Stimulated activated CD4-positive, alpha-beta T cell treated with anti-CD3 and anti-CD28 coated beads, Interleukin-1b, Interleukin-23, amount 100 ng/mL, for 1 hour (primary cell): ENCODE results near the gene LAX1.
"Not testable (repeated sequence)": the region's sequence is repeated elsewhere in the genome, so short reads cannot be mapped to it uniquely, and the experiment has no call there.

Experiments
- DNase-seq, 2 donors: peaks; one replicate each; pipeline ENCODE4 v3.0.0-alpha.2; 2020; ENCODE audit warnings: low read depth in 2 of 2

Gene LAX1

DNA sequence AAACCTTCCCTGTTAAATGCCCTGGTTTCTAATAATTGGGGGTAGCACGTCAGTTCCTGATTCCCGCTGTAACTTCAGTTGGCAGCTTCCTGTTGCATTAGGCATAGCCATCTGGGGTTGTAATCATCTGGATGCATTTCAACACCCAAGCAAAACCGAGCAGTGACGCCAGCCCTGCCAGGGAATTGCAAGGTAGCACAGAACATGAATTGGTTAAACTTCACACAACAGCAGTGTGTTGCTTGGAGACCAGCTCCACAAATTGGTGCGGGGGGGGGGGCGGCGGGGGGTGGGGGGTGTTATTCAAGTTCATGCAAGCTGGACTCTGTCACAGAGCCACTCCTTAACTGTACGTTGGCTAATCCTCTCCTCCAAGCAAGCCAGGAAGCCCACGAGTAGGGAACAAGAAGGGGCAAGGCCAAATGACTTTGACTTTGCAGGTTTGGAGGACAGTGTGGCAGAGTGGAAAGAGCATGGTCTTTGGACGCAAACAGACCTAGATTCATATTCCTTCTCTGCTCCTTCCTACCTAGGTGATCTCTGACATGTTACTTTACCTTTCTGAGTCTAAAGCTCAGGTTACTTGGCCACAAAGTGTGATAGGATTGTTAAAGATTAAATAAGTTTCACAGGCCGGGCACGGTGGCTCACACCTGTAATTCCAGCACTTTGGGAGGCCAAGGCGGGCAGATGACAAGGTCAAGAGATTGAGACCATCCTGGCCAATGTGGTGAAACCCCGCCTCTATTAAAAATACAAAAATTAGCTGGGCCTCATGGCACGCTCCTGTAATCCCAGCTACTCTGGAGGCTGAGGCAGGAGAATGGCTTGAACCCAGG, 4.7 kb downstream of the LAX1 start:
- no peak for DNase-seq

DNA sequence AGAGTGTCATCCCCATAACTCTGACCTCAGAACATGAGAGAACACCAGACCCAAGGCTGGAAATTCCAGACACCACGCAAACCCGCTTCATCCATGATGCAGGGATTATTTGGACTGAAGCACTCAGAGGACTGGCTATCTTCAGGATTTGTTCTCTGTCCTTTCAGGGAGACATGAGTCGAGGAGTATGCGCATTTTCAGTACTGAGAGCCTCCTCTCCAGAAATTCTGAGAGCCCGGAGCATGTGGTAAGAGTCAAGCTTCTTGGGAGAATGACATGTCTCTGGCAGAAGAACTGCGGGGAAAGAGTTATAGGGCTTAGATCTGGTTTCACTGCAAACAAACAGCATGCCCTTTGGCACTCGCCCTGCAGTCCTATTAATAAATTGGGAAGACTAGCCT, 6.9 kb downstream of the LAX1 start:
- DNase-seq: no peak

DNA sequence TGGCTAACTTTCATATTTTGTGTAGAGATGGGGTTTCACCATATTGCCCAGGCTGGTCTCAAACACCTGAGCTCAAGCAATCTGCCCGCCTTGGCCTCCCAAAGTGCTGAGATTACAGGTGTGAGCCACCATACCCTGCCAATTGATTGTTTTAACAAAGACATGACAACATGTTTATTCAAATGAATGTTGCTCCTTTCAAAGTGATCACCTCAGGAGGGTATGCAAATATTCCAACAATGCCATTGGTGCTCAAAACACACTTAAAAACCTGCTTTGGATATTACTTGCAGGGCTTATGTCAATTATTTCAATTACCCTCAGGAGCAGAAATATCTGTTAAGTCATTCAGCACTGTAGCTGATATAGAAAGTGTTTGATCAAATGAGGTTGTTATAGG, 7.9 kb downstream of the LAX1 start:
- no peak for DNase-seq

DNA sequence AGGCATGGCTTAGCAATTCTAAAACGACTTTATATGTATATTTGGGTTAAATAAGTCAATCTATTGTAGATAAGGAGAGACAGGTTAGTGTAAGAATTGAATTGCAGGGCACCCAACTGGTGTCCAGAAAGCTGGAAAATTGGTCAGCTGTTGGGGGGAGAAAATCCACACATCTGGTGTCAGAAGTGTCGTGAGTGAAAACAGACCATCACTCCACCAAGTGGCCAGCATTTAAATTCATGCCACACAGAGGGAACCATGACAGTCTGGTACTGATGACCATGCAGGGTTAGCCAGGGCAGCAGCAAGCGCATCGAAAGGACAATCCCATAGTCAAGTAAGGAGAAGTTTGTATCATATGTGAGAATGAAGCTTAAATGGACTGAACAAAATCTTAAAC, 11.7 kb downstream of the LAX1 start:
- DNase-seq: no peak

DNA sequence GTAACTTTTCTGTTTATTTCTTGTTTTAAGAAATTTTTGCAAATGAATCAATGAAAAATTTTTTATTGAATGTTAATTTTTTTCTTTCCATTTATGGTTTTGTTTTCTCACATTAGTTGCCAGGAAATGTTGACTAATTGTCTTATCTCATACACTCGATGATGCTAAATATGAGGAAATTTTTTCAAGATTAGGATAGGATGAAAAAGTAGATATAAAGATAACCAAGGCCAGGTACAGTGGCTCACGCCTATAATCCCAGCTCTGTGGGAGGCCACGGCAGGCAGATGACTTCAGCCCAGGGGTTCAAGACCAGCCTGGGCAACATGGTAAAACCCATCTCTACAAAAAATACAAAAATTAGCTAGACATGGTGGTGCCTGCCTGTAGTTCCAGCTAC, 12.6 kb downstream of the LAX1 start:
- DNase-seq: no peak

DNA sequence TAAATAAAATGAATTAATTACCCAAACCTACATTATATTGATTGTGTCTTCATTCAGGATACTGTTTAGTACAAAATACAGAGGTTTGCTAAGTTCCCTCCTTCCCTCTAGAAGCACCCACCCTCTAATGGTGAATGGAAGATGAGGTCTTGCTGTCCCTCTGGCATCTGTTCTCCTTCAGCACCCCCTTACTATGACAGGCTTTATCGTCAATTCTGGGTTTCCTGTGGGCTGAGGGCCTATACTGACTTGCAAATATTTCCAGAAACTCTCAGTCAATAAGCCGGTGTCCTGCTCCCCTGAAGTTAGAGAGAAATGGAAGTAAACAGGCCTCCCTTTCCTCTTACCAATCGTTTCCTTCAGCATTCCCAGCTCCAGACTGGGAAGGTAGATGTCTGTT, 13.2 kb downstream of the LAX1 start:
- no peak for DNase-seq

DNA sequence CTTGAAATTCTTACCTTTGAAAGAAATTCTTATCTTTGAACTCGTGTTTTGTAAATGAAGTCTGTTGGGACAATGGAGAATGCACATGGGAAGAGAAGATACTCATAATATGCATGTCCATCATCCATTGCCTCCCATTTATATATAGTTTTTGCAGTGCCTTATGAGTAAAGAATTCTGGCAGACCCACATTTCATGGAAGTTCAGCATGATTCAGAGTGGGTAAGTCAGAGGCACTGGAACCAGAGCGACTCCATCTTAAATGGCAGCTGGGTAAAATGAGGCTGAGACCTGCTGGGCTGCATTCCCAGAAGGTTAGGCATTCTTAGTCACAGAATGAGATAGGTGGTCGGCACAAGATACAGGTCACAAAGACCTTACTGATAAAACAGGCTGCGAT, 13.8 kb downstream of the LAX1 start:
- no peak for DNase-seq

DNA sequence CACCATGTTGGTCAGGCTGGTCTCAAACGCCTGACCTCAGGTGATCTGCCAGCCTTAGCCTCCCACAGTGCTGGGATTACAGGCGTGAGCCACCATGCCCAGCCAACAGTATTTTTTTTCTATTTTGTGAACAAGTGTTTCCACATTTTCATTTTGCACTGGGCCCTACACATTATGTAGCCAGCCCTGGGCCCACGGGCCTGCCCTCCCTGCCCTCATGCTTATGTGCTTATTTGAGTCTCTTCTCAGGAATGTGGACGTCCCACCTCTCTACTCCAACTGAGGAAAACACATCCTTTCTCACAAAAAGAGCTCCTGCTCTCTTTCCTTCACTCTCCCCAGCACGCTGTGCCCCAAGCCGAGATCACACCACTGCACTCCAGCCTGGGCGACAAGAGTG, 17.0 kb downstream of the LAX1 start:
- DNase-seq: no peak

DNA sequence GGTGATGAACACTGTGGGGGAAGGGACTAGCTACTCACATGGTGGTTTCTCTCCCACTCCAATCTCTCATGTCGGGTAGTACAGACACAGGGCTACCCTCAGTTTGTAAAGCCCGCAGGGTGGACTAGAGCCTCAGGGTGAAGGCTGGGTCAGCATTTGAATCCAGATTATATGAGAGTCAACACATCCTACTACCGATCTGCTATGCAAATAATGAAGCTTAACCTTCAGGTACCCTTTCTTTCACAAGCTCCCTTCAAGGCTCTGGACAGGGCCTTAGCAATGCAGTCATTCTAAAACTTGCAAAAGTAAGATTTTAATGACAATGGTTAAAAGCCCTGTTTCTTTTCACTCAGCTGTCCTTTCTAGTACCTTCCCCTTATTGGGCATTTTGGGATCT, 25.0 kb downstream of the LAX1 start:
- no peak for DNase-seq

DNA sequence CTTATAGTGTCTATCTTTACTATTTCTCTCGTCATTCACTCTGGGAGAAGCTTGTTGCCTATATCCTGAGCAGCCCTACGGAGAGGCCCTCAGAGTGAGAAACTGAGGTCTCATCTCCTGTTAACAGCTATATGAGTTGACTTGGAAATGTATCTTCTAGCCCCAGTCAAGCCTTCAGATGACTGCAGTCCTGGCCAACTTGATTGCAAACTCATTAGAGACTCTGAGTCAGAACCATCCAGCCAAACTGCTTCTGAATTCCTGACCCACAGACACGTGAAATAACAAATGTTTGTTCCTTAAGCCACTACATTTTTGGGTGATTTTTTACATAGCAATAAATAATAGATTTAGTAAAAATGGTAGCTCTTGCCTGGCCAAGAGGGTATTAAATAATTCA, 26.5 kb downstream of the LAX1 start:
- no peak for DNase-seq

DNA sequence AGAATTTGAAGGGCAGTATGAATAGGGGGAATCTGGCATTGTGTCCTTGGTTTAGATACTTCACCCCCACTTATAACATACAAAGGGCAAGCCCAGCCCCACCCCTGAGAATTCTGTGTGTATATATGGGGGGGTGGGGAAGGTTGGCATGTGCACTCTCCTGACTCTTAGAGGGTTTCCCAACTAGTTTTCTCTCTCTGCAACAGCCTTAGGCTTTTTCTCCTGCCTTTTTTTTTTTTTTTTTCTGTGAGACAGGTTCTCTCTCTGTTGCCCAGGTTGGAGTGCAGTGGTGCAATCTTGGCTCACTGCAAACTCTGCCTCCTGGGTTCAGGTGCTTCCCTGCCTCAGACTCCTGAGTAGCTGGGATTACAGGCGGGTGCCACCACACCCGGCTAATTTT, 27.5 kb downstream of the LAX1 start:
- DNase-seq: no peak

DNA sequence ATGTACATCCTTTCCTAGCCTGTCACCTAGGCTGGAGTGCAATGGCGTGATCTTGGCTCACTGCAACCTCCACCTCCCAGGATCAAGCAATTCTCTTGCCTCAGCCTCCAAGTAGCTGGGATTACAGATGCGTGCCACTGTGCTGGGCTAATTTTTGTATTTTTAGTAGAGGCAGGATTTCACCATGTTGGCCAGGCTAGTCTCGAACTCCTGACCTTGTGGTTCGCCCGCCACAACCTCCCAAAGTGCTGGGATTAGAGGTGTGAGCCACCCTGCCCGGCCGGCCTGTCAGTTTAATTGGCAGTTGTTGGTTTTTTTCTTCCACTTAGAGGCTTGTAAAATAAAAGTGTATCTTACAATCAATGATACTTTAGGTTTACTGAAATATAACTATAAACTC, 28.6 kb downstream of the LAX1 start:
- not testable (repeated sequence) for DNase-seq

DNA sequence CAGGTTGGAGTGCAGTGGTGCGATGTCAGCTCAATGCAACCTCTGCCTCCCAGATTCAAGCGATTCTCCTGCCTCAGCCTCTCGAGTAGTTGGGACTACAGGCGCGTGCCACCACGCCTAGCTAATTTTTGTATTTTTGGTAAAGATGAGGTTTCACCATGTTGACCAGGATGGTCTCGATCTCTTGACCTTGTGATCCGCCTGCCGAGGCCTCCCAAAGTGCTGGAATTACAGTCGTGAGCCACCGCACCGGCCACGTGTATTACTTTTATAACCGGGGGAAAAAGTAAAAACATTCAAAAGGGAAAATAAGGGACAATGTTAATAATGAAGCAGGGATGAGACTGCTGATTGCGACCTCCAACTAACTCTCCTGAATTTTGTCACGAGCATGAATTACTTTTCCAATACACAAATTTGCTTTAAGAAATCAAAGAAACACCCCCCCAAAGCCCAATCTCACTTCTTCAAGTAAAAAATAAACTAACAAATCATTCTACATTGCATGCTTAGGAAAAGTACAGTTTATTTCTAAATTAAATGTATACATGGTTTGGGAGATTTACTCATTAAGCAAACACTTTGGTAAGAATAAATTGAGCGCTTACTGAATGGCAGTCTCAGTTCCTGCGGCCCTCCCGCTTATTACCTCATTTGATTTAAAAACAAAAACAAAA, 29.9 kb downstream of the LAX1 start:
- no peak for DNase-seq

DNA sequence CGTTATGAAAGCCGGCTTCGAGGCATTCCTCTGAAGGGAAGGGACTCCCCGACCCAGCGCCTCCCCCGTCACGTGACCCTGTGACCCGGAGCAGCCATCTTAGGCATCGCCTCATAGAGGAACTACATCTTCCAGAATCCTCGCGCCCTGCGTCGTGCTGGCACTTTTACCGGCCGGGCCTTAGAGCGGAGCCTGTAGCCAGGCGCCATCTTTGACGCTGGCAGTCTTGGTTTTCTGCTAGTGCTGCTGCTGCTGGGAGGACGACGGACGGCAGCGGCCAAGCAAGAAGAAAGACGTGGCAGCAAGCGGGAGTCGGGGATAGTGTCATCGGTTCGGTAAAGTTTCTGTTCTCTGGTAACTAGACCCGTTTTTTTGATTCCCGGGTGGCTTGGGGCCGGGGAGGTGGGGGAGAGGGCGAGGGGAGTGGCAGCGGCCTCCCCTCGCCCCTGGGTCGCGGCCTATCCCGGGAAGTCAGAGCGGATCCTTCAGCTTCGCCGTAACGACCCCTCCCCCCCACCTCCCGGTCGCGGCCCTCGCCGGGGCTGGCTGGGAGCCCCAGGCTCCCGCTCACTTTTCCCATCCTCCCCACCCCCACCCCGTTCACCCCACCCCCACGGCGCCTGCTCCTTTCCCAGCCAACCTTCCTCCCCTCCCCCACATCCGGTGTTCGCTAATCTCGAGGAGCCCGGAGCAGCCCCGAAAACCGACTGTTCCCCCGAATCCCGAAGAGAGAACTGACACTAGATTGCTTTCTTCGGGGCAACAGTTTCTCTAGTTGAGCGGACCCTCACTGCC, 30.7 kb downstream of the LAX1 start, which contains the start of the genes ZBED6 and ZC3H11A:
TSS of gene ZBED6 (plus strand) at position 183 of the 795 bp plus-strand sequence. CDS start 1,900 bp downstream, outside the sequence.
TSS of gene ZC3H11A (plus strand) at position 183 of the 795 bp plus-strand sequence. CDS start 21,448 bp downstream, outside the sequence.
- peak; percentile 92 to 94 for DNase-seq

DNA sequence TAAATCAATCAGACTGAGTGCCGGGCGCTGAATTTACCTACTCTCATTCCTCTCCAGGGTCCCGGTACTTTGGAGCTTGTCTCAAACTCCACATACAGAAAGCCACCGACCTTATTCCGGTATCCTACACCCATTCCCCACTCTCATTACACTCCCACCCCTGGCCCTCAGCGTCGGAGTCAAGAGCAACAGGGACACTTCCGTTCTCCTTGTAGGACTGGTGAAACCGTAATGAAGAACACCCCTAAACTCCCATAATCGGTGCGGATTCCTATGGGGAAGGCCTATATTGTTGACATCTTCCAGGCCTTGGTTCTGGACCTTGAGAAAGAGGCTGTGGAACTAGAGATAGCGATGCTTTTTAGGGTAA, 31.2 kb downstream of the LAX1 start:
- DNase-seq: no peak

DNA sequence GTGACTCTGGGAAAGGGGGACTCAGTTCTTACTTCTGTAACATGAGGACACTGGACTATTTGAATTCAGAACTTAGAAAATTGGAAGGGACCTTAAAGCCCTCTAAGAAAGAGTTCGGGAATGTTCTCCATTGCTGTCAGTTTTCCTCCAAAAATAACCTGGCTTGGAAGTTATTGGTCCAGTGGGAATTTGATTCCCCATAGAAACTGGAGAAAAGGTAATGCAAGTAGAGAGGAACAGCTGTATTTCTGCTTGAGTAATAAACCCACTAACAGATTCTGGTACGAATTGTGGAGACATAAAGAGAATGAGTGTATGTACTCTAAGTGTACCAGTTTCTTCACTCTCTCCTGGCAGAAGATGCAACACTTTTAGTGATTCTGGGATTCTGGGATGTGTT, 32.2 kb downstream of the LAX1 start:
- no peak for DNase-seq

DNA sequence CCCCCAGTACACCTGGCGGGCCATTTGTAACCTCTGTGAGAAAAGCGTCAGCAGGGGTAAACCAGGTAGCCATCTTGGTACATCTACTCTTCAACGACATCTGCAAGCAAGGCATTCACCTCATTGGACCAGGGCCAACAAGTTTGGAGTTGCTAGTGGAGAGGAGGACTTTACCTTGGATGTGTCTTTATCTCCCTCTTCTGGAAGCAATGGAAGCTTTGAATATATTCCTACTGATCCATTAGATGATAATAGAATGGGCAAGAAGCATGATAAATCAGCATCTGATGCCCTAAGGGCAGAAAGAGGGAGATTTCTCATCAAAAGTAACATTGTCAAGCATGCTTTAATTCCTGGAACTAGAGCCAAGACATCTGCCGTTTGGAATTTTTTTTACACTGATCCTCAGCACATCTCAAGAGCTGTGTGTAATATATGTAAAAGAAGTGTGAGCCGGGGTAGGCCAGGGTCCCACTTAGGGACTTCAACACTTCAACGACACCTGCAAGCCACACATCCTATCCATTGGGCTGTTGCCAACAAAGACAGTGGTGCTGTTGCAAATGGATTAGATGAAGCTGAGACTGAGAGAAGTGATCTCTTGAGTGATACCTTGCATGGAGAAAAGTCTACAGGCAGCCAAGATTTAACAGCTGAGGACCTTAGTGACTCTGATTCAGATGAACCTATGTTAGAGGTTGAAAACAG, 33.1 kb downstream of the LAX1 start:
- no peak for DNase-seq

DNA sequence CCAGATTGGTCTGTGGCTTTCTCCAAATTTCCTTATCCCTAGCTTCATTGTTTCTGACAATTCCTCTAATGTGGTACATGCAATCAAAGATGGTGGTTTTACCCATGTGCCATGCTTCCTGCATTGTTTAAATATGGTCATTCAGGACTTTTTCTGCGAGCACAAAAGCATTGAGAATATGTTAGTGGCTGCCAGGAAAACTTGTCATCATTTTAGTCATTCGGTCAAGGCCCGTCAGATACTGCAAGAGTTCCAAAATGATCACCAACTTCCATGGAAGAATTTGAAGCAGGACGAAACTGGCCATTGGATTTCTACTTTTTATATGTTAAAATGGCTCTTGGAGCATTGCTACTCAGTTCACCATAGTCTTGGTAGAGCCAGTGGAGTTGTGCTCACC, 34.2 kb downstream of the LAX1 start:
- no peak for DNase-seq

DNA sequence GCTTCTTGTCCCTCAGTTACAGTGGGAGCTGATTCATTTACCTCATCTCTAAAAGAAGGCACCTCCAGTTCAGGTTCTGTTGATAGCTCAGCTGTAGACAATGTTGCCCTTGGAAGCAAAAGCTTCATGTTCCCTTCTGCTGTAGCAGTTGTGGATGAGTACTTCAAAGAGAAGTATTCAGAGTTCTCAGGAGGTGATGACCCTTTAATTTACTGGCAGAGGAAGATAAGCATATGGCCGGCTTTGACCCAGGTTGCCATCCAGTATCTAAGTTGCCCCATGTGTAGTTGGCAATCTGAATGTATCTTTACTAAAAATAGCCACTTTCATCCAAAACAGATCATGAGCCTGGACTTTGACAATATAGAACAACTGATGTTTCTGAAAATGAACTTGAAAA, 35.0 kb downstream of the LAX1 start:
- DNase-seq: no peak

DNA sequence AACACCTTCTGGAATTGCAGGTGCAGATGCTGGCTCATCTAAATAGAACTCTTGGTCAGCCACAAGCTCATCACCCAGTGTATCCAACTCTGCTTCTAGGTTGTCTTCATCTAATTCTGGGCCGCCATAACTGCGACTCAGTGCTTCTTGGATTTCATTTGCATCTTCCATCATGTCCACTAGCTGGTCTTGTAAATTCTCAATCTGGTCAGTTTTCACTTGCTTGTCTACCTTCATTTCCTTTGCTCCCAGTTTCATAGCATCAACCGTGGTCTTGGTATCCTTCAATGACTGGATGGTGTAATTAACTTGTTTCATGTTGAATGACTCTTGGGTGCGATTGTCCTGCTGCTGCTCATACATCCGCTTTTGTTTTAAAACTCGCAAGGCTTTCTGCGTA, 40.7 kb downstream of the LAX1 start:
- no peak for DNase-seq

DNA sequence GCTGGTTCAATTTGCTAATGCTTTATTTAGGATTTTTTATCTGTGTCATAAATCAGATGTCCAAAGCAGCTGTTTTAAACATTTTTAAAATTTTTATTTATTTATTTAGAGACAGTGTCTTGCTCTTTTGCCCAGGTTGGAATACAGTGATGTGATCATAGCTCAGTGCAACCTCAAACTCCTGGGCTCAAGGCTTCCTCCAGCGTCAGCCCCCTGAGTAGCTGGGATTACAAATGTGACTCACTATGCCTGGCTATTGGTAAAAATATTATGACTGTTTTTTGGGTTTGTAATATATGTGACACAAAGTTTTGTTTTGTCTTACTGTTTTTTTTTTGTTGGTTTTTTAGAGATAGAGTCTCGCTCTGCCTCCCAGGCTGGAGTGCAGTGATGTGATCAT, 42.2 kb downstream of the LAX1 start:
- no peak for DNase-seq
